HG02571 (cell line): ENCODE measurements around the gene USP10.

Source experiments
- ATAC-seq: cut with Tn5 transposase; IDR thresholded peaks from one replicate; pipeline ENCODE4 v1.9.1; 2021; ENCODE audit warnings: mild to moderate bottlenecking, moderate library complexity; ENCODE audit not compliant: unreplicated experiment

USP10 gene

DNA sequence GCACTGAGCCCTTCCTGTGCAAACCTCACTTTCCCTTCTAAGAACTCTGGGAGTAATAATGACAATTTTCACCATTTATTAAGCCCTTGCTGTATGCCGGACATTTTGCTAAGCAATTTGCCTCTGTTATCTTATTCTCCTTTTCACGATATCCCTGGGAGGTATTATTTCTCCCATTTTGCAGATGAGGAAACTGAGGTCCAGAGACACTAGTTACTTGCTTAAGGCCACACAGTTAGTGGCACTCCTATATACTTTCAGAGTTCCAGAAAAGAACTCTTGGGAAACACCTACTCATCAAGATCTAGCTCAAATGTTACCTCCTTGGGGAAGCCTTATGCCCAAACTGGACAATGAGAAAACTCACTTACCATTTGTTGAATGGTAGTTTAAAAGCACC lies 4.8 kb upstream of the USP10 start:
- ATAC-seq, result no peak

DNA sequence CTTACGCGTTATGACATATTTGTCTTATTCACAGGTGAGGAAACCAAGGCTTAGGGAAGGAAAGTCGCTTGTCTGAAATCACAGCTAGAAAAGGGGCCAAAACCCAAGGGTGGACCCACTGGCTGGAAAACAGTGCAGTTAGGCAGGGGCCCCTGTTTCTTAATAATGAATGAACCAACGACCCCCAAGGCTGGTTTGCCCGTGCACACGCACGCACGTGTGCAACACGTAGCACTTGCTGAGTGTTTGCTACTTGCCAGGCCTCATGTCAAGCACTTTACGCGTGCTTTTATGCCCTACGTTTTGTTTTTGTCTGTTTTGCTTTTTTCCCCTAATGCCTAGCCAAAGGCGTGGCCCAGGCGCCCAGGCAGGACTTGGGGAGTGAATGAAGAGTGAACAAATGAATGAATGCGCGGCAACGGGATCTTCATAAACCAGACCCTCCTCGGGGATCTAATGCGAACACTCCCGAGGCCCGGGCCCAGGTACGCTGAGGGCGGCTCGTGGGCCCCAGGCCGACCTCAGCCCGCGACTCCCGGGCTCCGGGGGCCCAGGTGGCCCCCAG lies 571 bp upstream of the USP10 start:
- ATAC-seq, result no peak

DNA sequence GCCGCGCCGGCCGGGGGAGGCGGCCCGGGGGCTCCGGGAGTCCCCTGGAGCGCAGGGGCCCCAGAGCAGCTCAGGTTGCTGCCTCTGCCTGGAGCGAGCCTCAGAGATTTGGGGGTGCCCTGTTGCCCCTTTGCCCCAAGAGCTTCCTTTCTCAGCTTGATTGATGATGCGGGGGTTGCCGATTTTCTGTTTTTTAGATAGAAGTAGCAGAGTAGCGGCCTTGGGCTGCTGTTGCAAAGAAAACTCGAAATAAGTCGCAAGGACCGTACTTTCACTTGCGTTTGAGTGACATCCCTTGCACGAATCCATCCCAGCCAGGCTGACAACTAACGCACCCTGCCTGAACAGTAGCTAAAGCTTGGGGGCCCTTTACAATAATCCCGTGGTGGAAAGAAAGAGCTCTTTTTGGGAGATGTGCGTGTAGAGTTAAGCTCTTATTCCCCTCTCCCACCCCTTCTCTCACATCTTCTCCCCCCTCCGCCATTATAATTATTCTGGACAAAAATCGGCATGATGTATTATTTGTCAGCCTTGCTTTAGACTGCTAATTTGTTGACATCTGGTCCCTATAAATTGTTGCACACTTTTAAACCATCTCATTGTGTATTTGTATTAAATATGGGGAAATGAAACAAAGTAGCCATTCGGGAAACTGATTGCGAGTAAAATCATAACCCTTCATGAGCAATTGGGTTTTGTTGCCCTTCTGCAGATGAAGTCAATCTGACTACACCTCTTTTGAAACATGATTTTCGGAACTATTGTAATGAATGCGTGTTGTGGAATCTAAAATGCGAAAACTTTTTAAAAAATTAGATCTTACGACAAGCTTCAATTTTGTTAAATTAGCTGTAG lies 873 bp downstream of the USP10 start:
- ATAC-seq, result peak; percentile 26

DNA sequence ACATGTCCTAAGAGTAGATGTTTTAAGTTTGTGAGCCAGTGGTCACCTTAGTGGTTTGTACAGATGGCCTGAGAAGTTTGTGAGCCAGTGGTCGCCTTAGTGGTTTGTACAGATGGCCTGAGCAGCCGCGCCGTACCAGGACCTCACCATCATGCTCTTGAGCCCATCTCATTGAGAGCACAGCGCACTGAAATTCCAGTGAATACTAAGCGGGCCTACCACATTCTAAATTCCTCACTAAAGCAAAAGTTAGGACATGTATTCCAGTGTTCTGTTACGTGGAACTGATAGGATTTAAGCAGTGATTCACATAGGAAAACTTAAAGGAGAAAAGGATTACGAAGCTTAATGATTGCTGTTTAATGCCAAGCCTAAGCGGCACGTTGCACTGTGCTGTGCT lies 3.9 kb downstream of the USP10 start:
- ATAC-seq, result no peak

GRCh38 chr16:84704253-84704652 lies 4.5 kb downstream of the USP10 start:
- ATAC-seq, result no peak

GRCh38 chr16:84706856-84707255 lies 7.1 kb downstream of the USP10 start:
- no peak for ATAC-seq

DNA sequence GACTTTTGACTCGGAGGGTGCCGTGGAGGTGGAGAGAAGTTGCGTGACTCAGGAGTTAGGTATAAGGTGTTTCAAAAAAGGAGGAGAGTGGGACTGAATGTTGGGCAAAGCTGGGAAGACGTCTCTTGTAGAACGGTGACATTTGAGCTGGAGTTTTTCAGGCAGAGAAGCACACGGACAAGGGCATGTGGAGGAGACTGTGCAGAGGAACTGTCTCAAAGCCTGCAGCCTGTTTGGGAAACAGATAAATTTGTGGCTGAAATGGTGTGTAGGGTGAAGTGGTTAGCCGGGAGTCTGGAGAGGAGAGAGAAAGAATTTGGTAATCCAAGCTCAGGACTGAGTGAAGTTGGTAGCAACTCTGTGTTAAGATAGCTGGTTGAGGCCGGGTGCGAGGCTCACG lies 9.8 kb downstream of the USP10 start:
- ATAC-seq, result no peak

GRCh38 chr16:84710686-84711085 lies 10.9 kb downstream of the USP10 start:
- no peak for ATAC-seq

DNA sequence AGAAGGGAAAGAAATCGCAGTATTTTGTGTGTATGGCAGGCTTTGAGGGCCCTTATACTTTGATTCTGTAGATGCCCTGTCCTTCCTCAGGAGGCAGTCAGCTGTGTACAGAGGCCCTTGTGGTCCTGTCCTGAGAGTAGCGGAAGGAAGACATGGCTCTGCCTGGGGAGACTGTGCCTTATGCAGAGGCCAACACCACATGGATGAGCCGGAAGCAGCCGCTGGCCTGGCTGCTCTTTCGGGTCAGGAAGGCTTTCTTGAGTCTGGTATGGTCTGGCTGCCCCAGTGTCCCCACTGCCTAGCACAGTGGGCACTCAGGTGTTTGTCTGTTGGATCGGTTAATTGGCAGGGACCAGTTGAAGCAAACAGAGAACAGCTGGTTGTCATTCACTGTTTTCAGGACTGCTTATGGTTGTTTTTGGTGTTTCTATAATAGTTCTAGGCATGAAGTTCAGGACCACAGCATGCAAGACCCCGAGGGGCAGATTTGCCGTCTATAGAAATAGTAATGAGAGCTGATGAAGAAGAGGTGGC lies 12.4 kb downstream of the USP10 start:
- no peak for ATAC-seq

GRCh38 chr16:84712801-84713775 lies 13.3 kb downstream of the USP10 start:
- ATAC-seq, result no peak

- ATAC-seq, result no peak
Observed at GRCh38 chr16:84714028-84714427, 14.2 kb downstream of the USP10 start.

DNA sequence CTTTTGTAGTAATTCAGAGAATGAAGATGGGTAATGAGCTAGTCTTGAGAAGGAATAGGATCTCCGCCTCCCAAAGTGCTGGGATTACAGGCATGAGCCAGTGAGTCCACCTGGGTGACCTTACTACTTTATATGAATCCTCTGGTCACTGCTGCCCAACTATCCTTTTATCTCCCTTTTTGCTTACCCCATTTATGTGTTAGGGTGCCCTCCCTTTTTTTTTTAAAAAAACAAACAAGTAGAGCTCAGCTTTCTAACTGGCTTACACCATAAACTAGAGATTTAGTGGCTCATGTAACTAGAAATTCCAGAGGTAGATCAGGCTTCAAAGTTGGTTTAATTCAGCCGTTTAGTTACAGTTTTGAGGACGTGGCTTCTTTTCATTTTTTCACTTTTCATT lies 15.6 kb downstream of the USP10 start:
- no peak for ATAC-seq

DNA sequence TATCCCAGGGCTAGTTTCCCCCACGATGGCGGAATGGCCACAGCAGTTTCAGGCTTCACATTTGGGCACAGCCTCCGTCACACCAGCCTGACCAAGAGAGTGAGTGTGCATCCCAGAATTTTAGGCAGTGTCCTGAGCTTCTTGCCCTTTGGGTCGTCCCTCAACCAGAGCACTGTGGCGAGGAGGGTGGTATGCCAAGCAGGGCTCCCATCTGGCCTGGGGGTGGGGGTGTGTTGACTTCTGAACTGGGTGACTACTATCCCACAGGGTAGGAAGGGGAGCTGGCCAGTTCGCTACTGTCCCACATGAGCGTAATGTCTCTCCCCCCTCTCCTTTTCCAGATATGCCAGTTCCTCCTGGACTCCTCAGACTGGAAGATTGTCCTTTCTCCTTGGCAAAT lies 16.1 kb downstream of the USP10 start:
- ATAC-seq, result no peak

DNA sequence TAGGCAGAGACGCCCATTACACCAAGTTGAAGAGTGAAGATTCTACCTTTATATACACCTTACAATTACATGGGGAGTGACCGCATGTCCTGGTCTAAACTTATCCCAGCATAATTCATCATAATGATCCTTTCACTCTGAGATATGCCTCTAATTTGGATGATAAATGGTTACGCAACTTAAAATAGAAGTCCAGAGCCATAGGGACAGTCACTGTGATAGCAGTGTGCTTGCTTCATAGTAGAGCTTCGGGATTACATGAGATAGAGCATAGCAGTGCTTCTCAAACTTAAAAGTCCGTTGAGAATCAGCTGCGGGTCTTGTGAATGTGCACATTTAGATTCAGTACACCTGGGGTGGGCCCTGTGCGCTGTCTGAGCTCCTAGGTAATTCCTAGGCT lies 16.9 kb downstream of the USP10 start:
- no peak for ATAC-seq

- ATAC-seq, result no peak
Observed at GRCh38 chr16:84717484-84717883, 17.7 kb downstream of the USP10 start.

- no peak for ATAC-seq
Observed at GRCh38 chr16:84720177-84720579, 20.4 kb downstream of the USP10 start.

DNA sequence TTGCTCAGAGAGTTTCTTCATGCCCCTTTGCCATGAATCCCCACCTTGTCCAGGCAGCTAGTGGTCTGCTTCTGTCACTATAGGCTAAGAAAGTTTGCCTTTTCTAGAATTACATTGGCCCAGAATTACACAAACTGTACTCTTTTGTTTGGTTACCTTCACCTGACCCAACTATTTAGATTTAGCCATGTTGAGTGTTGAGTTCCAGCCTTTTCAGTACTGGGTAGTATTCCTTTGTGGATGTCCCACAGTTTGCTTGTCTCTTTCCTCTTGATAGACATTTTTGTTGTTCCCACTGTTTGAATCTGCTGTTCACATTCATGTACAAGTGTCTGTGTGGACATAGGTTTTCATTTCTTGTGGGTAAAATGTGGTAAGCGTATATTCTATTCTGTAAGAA lies 22.3 kb downstream of the USP10 start:
- no peak for ATAC-seq

- no peak for ATAC-seq
Observed at GRCh38 chr16:84723906-84724305, 24.1 kb downstream of the USP10 start.

GRCh38 chr16:84724606-84725309 lies 25.0 kb downstream of the USP10 start:
- no peak for ATAC-seq

GRCh38 chr16:84725481-84726078 lies 25.8 kb downstream of the USP10 start:
- no peak for ATAC-seq
